Measurements from ENCODE around the gene SLC46A1. TPM values are rescaled to one million over a fixed set of nuclear protein-coding genes. Genes with fewer than 3 reads are reported as not detected.
A peak's percentile ranks its signal among the peaks of the same experiment; 100 is the strongest.

The SLC46A1 gene
- total and polyA plus RNA-seq, 2 of the 13 experiments (the other 11 are each of a cell fraction or from before 2014, with no cell fraction given) = 19.6 to 22.6 TPM

GRCh38 chr17:28370035-28370743, 35.8 kb downstream of the SLC46A1 start, which contains the start of gene VTN (continued):
- TF ChIP-seq, protein P1, sequence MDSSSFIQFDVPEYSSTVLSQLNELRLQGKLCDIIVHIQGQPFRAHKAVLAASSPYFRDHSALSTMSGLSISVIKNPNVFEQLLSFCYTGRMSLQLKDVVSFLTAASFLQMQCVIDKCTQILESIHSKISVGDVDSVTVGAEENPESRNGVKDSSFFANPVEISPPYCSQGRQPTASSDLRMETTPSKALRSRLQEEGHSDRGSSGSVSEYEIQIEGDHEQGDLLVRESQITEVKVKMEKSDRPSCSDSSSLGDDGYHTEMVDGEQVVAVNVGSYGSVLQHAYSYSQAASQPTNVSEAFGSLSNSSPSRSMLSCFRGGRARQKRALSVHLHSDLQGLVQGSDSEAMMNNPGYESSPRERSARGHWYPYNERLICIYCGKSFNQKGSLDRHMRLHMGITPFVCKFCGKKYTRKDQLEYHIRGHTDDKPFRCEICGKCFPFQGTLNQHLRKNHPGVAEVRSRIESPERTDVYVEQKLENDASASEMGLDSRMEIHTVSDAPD (CRISPR knock-in tag; IDR thresholded peaks at IDR 0.05) = peak; percentile 92
- peak; percentile 88; the same call in 1 of the 2 replicates for TF ChIP-seq ZBED4 (CRISPR knock-in tag; IDR thresholded peaks at IDR 0.05; ENCODE audit: borderline replicate concordance)
- TF ChIP-seq, protein P2, sequence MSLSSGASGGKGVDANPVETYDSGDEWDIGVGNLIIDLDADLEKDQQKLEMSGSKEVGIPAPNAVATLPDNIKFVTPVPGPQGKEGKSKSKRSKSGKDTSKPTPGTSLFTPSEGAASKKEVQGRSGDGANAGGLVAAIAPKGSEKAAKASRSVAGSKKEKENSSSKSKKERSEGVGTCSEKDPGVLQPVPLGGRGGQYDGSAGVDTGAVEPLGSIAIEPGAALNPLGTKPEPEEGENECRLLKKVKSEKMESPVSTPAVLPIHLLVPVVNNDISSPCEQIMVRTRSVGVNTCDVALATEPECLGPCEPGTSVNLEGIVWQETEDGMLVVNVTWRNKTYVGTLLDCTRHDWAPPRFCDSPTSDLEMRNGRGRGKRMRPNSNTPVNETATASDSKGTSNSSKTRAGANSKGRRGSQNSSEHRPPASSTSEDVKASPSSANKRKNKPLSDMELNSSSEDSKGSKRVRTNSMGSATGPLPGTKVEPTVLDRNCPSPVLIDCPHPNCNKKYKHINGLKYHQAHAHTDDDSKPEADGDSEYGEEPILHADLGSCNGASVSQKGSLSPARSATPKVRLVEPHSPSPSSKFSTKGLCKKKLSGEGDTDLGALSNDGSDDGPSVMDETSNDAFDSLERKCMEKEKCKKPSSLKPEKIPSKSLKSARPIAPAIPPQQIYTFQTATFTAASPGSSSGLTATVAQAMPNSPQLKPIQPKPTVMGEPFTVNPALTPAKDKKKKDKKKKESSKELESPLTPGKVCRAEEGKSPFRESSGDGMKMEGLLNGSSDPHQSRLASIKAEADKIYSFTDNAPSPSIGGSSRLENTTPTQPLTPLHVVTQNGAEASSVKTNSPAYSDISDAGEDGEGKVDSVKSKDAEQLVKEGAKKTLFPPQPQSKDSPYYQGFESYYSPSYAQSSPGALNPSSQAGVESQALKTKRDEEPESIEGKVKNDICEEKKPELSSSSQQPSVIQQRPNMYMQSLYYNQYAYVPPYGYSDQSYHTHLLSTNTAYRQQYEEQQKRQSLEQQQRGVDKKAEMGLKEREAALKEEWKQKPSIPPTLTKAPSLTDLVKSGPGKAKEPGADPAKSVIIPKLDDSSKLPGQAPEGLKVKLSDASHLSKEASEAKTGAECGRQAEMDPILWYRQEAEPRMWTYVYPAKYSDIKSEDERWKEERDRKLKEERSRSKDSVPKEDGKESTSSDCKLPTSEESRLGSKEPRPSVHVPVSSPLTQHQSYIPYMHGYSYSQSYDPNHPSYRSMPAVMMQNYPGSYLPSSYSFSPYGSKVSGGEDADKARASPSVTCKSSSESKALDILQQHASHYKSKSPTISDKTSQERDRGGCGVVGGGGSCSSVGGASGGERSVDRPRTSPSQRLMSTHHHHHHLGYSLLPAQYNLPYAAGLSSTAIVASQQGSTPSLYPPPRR (CRISPR knock-in tag; IDR thresholded peaks at IDR 0.05; ENCODE audit: borderline replicate concordance) = peak; percentile 97
- peak; percentile 70; the same call in 1 of the 2 replicates for TF ChIP-seq DR1 (CRISPR knock-in tag; IDR thresholded peaks at IDR 0.05)
- peak; percentile 95 for TF ChIP-seq HOXA3 (CRISPR knock-in tag; IDR thresholded peaks at IDR 0.05)
- TF ChIP-seq, protein P3, sequence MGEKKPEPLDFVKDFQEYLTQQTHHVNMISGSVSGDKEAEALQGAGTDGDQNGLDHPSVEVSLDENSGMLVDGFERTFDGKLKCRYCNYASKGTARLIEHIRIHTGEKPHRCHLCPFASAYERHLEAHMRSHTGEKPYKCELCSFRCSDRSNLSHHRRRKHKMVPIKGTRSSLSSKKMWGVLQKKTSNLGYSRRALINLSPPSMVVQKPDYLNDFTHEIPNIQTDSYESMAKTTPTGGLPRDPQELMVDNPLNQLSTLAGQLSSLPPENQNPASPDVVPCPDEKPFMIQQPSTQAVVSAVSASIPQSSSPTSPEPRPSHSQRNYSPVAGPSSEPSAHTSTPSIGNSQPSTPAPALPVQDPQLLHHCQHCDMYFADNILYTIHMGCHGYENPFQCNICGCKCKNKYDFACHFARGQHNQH (CRISPR knock-in tag; IDR thresholded peaks at IDR 0.05) = peak; percentile 87
- peak; percentile 69 for TF ChIP-seq RCOR2 (CRISPR knock-in tag; IDR thresholded peaks at IDR 0.05)
- TF ChIP-seq, protein P4, sequence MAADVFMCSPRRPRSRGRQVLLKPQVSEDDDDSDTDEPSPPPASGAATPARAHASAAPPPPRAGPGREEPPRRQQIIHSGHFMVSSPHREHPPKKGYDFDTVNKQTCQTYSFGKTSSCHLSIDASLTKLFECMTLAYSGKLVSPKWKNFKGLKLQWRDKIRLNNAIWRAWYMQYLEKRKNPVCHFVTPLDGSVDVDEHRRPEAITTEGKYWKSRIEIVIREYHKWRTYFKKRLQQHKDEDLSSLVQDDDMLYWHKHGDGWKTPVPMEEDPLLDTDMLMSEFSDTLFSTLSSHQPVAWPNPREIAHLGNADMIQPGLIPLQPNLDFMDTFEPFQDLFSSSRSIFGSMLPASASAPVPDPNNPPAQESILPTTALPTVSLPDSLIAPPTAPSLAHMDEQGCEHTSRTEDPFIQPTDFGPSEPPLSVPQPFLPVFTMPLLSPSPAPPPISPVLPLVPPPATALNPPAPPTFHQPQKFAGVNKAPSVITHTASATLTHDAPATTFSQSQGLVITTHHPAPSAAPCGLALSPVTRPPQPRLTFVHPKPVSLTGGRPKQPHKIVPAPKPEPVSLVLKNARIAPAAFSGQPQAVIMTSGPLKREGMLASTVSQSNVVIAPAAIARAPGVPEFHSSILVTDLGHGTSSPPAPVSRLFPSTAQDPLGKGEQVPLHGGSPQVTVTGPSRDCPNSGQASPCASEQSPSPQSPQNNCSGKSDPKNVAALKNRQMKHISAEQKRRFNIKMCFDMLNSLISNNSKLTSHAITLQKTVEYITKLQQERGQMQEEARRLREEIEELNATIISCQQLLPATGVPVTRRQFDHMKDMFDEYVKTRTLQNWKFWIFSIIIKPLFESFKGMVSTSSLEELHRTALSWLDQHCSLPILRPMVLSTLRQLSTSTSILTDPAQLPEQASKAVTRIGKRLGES (CRISPR knock-in tag; IDR thresholded peaks at IDR 0.05; ENCODE audit: borderline replicate concordance) = no peak
- peak; percentile 97 for TF ChIP-seq SALL1 (CRISPR knock-in tag; IDR thresholded peaks at IDR 0.05)
- peak; percentile 44; the same call in 1 of the 2 replicates for TF ChIP-seq ZSCAN9 (CRISPR knock-in tag; IDR thresholded peaks at IDR 0.05; ENCODE audit: borderline replicate concordance)
- TF ChIP-seq XRCC5 (optimal IDR thresholded peaks at IDR 0.05; ENCODE audit: low read length) = peak; percentile 88
- TF ChIP-seq GPBP1L1 (CRISPR knock-in tag; IDR thresholded peaks at IDR 0.05) = no peak
